BJ (cell line): Measurements from ENCODE around the gene INTS2. TPM values are rescaled to one million over a fixed set of nuclear protein-coding genes. Genes with fewer than 3 reads are reported as not detected.
"Not testable (repeated sequence)": the region's sequence is repeated elsewhere in the genome, so short reads cannot be mapped to it uniquely, and the experiment has no call there.

ENCODE experiments used
- CTCF ChIA-PET: fragments of 350-600 bp; formaldehyde crosslinking; extraction: SDS; loops from one replicate; lab custom pipeline; 2021; ENCODE audit warnings: antibody characterized with exemption, inconsistent platforms; lab: Yijun Ruan, JAX
- POLR2A ChIA-PET: fragments of 300-600 bp; sonication (Branson Sonifier 250); formaldehyde crosslinking; extraction: SDS; loops from one replicate; lab custom pipeline; 2021; ENCODE audit warnings: antibody characterized with exemption; lab: Charles Lee
- DNase-seq: peaks from one replicate; pipeline ENCODE4 v3.0.0-alpha.2; 2011; ENCODE audit warnings: low read depth
- H3K27me3 ChIP-seq: 2 replicates; pipeline ENCODE4 v1.6.0; 2011; ENCODE audit warnings: low read length; ENCODE audit not compliant: control insufficient read depth, insufficient read depth
- H3K36me3 ChIP-seq: 2 replicates; pipeline ENCODE4 v1.5.1; 2011; ENCODE audit warnings: low read length; ENCODE audit not compliant: control insufficient read depth, insufficient read depth
- H3K4me3 ChIP-seq: 2 replicates; pipeline ENCODE4 v1.5.1; 2011; ENCODE audit warnings: low read depth, mild to moderate bottlenecking, control low read depth, low read length
- polyA plus RNA-seq: library from polyadenylated mRNA; depleted of rRNA; stranded (reverse); fragments of >200 nt; gene quantifications from 2 replicates; pipeline ENCODE4 v1.2.3, GENCODE V29; 2011
- TF ChIP-seq, protein P1 (sequence below): IDR thresholded peaks from 2 replicates; pipeline ENCODE4 v1.5.1; 2011; ENCODE audit warnings: low read depth, mild to moderate bottlenecking, control low read depth, inconsistent platforms, low read length, moderate library complexity; ENCODE audit not compliant: insufficient read depth

INTS2 gene
- polyA plus RNA-seq, 1 experiment = 3.5 TPM

DNA sequence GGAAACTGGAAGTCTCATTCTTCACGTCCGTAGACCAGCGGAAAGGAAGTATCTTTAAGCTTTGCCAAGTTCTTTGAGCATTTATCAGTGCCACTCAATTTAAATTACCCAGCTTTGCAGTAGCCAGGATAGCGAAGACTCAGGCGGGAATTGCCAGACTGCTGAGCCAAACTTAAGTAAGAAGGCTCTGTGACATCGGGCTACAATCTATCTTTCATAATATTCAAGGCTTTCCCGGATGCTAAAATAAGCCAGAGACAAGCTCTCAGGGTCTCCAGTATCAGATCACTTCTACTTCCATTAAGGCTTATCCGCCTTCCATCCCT, 64.0 kb downstream of the INTS2 start:
- peak overlapping the region; percentile 72 for H3K4me3 ChIP-seq
- POLR2A ChIA-PET = interaction anchor here (0.6 to 0.7 kb wide), 4 partner anchors 13 to 1328 kb away, joined by 4 to 19 read pairs (median 9); no protein-coding TSS in a partner anchor
- TF ChIP-seq, protein P1, sequence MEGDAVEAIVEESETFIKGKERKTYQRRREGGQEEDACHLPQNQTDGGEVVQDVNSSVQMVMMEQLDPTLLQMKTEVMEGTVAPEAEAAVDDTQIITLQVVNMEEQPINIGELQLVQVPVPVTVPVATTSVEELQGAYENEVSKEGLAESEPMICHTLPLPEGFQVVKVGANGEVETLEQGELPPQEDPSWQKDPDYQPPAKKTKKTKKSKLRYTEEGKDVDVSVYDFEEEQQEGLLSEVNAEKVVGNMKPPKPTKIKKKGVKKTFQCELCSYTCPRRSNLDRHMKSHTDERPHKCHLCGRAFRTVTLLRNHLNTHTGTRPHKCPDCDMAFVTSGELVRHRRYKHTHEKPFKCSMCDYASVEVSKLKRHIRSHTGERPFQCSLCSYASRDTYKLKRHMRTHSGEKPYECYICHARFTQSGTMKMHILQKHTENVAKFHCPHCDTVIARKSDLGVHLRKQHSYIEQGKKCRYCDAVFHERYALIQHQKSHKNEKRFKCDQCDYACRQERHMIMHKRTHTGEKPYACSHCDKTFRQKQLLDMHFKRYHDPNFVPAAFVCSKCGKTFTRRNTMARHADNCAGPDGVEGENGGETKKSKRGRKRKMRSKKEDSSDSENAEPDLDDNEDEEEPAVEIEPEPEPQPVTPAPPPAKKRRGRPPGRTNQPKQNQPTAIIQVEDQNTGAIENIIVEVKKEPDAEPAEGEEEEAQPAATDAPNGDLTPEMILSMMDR = no peak
- no peak for DNase-seq
- H3K27me3 ChIP-seq = no peaks in the 10 kb centered on the region
- CTCF ChIA-PET = no interaction called here
- no peaks in the 10 kb centered on the region for H3K36me3 ChIP-seq

DNA sequence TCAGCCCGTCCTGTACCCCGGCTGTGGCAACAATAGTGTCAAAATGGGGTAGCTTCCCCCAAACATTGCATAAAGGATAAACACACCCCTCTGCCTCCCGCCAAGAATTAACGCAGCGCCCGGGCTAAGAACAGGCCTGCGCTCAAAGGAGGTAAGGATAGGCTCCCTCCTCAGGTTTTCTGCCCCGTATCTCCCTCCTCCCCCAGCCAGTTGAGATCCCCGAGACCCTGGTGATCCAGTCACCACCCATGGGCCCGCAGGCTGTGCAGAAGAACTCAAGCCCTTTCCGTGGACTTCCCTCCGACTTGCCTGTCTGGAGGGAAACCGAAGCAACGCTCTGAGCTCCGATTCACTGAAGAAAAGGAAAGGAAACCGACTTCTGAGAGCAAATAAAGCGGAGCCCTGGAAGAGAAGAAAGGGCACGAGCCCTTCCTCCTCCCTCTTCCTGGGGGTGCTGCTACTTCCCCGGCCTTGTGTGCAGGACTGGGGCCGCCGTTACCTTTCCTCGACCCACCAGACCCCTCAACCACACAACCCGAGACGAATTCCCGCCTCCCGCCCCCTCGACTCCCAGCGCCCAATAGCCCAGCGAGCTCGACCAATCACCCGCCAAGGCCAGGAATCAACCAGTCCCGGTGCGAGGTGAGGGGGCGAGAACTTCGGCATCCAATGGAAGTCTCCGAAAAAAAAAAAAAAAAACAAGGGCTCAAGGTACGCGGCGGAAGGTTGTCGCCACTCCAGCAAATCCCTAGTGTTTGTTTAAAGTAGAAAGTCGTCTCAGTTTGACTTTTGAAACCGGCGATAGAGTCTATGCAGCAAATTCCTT, 64.6 kb downstream of the INTS2 start, which contains the start of gene BRIP1:
BRIP1 (minus strand) TSS at position 554 of the 826 bp plus-strand sequence. CDS start 1,989 bp downstream, outside the sequence.
- H3K4me3 ChIP-seq = peak within 1 kb of the TSS; percentile 72
- TF ChIP-seq, protein P1 = no peak
- CTCF ChIA-PET = interaction anchor here (0.6 to 0.7 kb wide), 2 partner anchors 246 to 253 kb away, joined by 3 read pairs; no protein-coding TSS in a partner anchor
- no peaks in the 10 kb centered on the region for H3K27me3 ChIP-seq
- no peaks in the 10 kb centered on the region for H3K36me3 ChIP-seq
- POLR2A ChIA-PET = interaction anchor here (0.6 to 0.7 kb wide), 4 partner anchors 13 to 1328 kb away, joined by 4 to 19 read pairs (median 9); no protein-coding TSS in a partner anchor
- DNase-seq = peak; percentile 71

DNA sequence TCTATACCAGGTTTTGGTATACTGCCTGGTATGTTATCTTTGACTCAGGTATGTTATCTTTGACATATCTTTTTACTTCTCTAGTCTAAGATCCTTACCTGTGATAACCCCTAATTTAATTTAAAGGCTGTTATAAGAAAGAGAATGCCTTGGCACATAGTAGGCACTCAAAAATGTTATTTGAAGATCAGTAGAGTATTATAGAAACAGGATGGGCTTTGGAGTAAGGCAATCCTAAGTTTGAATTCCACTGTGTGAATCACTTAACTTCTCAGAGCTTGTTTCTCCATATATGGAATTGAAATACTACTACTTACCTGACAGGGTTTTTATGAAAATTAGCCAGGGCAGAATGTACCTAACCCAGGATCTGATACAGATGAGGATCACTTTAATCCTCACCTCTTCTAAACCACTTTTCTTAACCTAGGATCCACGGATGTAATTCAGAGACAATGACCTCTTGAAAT, 65.6 kb downstream of the INTS2 start:
- no peaks in the 10 kb centered on the region for H3K27me3 ChIP-seq
- no peak for DNase-seq
- CTCF ChIA-PET = no interaction called here
- H3K36me3 ChIP-seq = no peaks in the 10 kb centered on the region
- no peak overlapping the region for H3K4me3 ChIP-seq
- TF ChIP-seq, protein P1 = no peak
- POLR2A ChIA-PET = no interaction called here

DNA sequence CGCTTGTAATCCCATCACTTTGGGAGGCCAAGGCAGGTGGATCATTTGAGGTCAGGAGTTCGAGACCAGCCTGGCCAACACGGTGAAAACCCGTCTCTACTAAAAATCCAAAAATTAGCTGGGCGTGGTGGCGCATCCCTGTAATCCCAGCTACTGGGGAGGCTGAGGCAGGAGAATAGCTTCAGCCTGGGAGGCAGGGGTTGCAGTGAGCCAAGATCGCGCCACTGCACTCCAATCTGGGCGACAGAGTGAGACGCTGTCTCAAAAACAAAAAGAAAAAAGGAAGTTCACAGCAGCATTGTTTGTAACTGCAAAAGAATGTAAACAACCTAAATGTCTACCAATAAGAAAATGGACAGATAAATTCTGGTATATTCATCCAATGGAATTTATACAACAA, 67.4 kb downstream of the INTS2 start:
- DNase-seq, H3K36me3 ChIP-seq, H3K27me3 ChIP-seq, H3K4me3 ChIP-seq, POLR2A ChIA-PET: not testable (repeated sequence)
- CTCF ChIA-PET = interaction anchor here (1.2 kb wide), 1 partner anchor 225 kb away, joined by 4 read pairs; no protein-coding TSS in a partner anchor

DNA sequence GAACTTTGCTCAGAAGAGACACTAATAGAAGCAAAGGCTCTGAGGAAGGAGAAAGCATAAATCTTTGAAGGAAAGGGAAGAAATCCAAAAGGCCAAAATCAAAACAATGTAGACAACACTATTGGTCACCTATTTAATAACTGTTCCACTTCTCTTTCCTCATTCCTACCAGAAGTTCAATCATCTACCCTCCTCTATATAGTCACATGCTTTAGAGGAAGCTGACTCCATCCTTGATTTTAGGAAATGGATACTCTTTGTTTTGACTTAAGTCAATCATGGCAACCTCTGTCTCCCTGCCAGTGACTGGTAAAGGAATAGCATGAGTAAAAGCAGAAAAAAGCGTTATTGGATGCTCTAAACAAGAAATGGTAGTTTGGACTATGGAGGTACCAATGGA, 71.7 kb downstream of the INTS2 start:
- no peaks in the 10 kb centered on the region for H3K36me3 ChIP-seq
- H3K4me3 ChIP-seq = no peak overlapping the region
- no peak for DNase-seq
- POLR2A ChIA-PET = no interaction called here
- CTCF ChIA-PET = no interaction called here
- no peaks in the 10 kb centered on the region for H3K27me3 ChIP-seq
- TF ChIP-seq, protein P1 = no peak
